Dendritic cell treated with granulocyte-macrophage colony-stimulating factor and Interleukin-4, amounts not matched to agents 40 ng/mL and 50 ng/mL, for 4 days (primary cell): ENCODE data around the gene DUSP16.

Experiments
- H3K27ac Mint-ChIP-seq: one replicate; pipeline ENCODE4 v1.8.0; 2022; ENCODE audit warnings: mild to moderate bottlenecking, mixed read lengths
- H3K27me3 Mint-ChIP-seq: one replicate; pipeline ENCODE4 v1.8.0; 2022; ENCODE audit warnings: mild to moderate bottlenecking, mixed read lengths
- H3K36me3 Mint-ChIP-seq: one replicate; pipeline ENCODE4 v1.8.0; 2022; ENCODE audit warnings: low read depth, mixed read lengths
- H3K4me1 Mint-ChIP-seq: one replicate; pipeline ENCODE4 v1.8.0; 2022; ENCODE audit warnings: low read depth, mixed read lengths
- H3K4me3 Mint-ChIP-seq: one replicate; pipeline ENCODE4 v1.8.0; 2022; ENCODE audit warnings: mild to moderate bottlenecking, moderate library complexity, mixed read lengths
- H3K9me3 Mint-ChIP-seq: one replicate; pipeline ENCODE4 v1.8.0; 2022; ENCODE audit warnings: mixed read lengths
- intact Hi-C: fragments of 100-400 bp; cut with micrococcal nuclease; formaldehyde crosslinking; loops from one replicate; pipeline ENCODE4 v1.15.0; 2022

DUSP16 gene

GRCh38 chr12:12498210-12498609 is 64.5 kb downstream of the DUSP16 start:
- intact Hi-C loops, result no loop called here
- H3K4me3 Mint-ChIP-seq, result no peak overlapping the region
- H3K27me3 Mint-ChIP-seq, result no peaks in the 10 kb centered on the region
- peaks cover 7% of the 10 kb centered on the region for H3K4me1 Mint-ChIP-seq
- H3K9me3 Mint-ChIP-seq, result no peaks in the 10 kb centered on the region
- no peaks in the 10 kb centered on the region for H3K36me3 Mint-ChIP-seq
- H3K27ac Mint-ChIP-seq, result no peak overlapping the region

DNA sequence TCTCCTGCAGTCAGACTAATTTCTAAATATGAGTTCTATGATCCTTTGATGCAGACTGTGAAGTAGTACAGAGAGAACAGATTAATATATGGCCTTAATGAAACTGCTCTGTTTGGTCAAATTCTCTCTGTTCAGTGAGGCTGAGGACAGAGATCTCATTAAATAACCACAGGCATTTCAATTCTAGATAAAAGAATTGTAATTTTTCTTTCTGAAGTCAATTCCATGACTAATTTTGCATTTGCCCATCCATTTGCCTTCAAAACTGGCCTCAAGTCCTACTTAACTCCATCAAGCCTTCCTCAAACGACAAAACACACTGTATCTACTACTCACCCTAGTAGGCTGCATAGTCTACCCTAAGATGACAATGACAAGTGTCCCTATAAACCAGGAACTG is 67.1 kb downstream of the DUSP16 start:
- H3K9me3 Mint-ChIP-seq, result no peaks in the 10 kb centered on the region
- H3K4me1 Mint-ChIP-seq, result no peaks in the 10 kb centered on the region
- intact Hi-C loops, result no loop called here
- H3K27ac Mint-ChIP-seq, result no peak overlapping the region
- no peak overlapping the region for H3K4me3 Mint-ChIP-seq
- H3K27me3 Mint-ChIP-seq, result no peaks in the 10 kb centered on the region
- no peaks in the 10 kb centered on the region for H3K36me3 Mint-ChIP-seq

DNA sequence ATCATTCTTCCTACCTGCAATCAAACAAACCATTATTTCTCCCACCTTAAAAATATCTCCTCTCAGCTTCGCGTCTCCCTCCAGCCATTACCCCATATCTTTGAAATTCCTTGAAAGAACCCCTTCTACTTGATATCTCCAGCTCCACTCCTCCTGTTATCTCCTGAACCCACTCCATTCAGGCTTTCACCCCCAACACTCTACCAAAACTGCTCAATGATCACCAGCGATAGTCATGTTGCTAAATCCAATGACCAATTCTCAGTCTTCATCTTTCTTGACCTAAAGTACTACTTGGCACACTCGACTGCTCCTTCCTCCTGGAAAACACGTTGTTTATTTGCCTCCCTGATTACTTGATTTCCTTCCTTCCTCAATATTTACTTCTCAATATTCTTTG is 70.1 kb downstream of the DUSP16 start:
- Mint-ChIP-seq H3K27ac (no peak overlapping the region), H3K4me3 (no peak overlapping the region), H3K27me3 (no peaks in the 10 kb centered on the region), H3K36me3 (peaks cover 6% of the 10 kb centered on the region), H3K9me3 (no peaks in the 10 kb centered on the region), H3K4me1 (no peaks in the 10 kb centered on the region)
- intact Hi-C loops, result no loop called here

GRCh38 chr12:12491606-12492005 is 71.1 kb downstream of the DUSP16 start:
- Mint-ChIP-seq H3K9me3 (no peaks in the 10 kb centered on the region), H3K27ac (no peak overlapping the region), H3K4me3 (no peak overlapping the region), H3K36me3 (peaks cover 6% of the 10 kb centered on the region), H3K27me3 (no peaks in the 10 kb centered on the region), H3K4me1 (no peaks in the 10 kb centered on the region)
- intact Hi-C loops, result no loop called here

DNA sequence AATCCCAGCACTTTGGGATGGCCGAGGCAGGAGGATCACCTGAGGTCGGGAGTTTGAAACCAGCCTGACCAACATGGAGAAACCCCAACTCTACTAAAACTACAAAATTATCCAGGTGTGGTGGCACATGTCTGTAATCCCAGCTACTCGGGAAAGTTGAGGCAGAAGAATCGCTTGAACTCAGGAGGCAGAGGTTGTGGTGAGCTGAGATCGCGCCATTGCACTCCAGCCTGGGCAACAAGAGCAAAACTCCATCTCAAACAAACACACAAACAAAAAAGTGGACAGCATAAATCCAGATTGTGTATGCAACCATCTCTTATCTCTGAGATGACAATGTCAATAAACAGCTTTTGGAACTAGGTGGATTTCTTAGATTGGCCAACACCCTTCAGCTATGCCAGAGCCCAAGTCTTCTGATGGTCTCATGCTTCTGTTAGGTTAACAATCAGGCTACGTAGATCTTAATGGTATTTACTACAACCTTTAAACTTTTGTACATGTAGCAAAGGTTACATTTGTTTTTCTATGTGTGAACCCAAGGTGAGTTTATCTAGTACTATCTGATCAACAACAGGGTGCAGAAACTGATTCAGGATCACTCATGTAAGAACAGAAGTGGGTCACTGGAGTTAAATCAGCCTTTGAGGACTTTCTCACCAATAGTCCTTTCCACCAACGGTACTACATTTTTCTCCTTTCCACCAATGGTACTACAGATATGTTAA is 73.7 kb downstream of the DUSP16 start:
- no peaks in the 10 kb centered on the region for H3K9me3 Mint-ChIP-seq
- intact Hi-C loops, result no loop called here
- no peaks in the 10 kb centered on the region for H3K27me3 Mint-ChIP-seq
- no peaks in the 10 kb centered on the region for H3K4me1 Mint-ChIP-seq
- no peak overlapping the region for H3K4me3 Mint-ChIP-seq
- H3K27ac Mint-ChIP-seq, result no peak overlapping the region
- peaks cover 31% of the 10 kb centered on the region for H3K36me3 Mint-ChIP-seq

DNA sequence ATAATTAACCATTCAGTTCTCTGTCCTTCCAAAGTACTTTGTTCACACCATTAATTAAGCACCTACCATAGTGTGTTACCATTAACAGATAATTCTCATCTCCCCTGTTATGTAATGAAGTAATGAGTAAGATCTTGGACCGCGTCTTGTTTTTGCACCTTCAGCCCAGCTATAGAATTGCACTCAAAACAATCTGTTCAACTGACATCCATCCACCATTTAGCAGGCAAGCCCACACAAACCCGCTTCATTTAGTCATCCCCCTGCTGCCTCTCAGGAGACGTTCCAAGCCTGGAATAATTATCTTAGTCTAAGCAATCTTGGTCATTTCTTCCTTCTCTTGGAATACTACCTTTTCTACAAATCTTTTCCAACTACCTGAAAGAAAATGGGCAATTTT is 74.4 kb downstream of the DUSP16 start:
- H3K4me3 Mint-ChIP-seq, result no peak overlapping the region
- intact Hi-C loops, result no loop called here
- no peaks in the 10 kb centered on the region for H3K9me3 Mint-ChIP-seq

GRCh38 chr12:12487490-12487889 is 75.2 kb downstream of the DUSP16 start:
- Mint-ChIP-seq H3K27ac (no peak overlapping the region), H3K36me3 (peaks cover 46% of the 10 kb centered on the region), H3K9me3 (no peaks in the 10 kb centered on the region), H3K27me3 (no peaks in the 10 kb centered on the region), H3K4me3 (no peak overlapping the region), H3K4me1 (peaks cover 12% of the 10 kb centered on the region)
- intact Hi-C loops, result no loop called here

More for the DNA sequence above, 74.4 kb downstream of the DUSP16 start:
- H3K27me3 Mint-ChIP-seq, result no peaks in the 10 kb centered on the region
- peaks cover 38% of the 10 kb centered on the region for H3K36me3 Mint-ChIP-seq
- H3K4me1 Mint-ChIP-seq, result peaks cover 4% of the 10 kb centered on the region
- H3K27ac Mint-ChIP-seq, result no peak overlapping the region

DNA sequence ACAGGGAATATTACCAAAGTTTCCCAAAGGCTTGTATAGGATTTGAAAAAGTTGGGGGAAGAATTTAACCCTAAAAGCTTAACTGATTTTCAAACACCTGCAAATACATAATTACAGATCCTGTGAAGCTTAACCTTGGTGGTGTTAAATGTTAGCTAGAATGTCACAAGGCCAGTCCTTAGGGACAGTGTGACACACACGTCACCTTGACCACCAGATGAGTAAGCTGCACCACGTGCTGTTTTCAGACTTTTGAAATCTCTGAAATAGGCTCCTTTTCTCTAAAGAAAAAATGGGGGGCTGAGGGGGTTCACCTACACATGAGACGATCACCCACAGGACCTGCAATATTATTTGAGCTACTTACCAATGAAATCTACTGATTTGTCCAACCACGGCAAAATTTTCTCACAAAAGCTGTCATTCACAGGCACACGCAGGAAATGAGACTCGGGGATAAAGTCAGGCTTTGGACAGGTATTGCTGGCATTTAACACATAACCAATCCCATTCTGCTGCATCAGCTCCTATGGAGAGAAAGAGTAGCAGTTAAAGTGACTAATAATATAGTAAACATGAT is 75.9 kb downstream of the DUSP16 start:
- Mint-ChIP-seq H3K36me3 (peaks cover 53% of the 10 kb centered on the region), H3K4me1 (peaks cover 16% of the 10 kb centered on the region), H3K27me3 (no peaks in the 10 kb centered on the region), H3K4me3 (no peak overlapping the region), H3K27ac (no peak overlapping the region), H3K9me3 (no peaks in the 10 kb centered on the region)
- intact Hi-C loops, result no loop called here

DNA sequence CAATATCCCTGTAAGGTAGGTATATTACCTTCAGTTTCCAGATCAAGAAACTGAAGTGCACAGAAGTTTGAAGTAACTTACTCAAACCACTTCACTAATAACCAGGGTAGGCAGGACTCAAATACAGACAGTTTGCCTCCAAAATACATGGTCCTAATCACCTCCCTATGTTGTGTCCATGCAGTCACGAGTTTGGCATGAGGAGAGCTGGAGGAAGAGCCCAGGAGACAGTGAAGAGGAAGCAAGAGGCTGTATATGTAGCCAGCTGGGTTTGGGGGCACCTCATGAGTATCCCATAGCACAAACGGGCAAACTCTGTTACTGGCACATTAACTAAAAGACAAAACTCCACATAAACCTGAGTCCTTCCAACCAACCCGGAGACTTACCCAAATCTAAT is 79.2 kb downstream of the DUSP16 start:
- intact Hi-C loops, result no loop called here
- Mint-ChIP-seq H3K4me1 (peaks cover 16% of the 10 kb centered on the region), H3K9me3 (no peaks in the 10 kb centered on the region), H3K4me3 (no peak overlapping the region), H3K27me3 (no peaks in the 10 kb centered on the region), H3K36me3 (peaks cover 76% of the 10 kb centered on the region), H3K27ac (no peak overlapping the region)

- peaks cover 16% of the 10 kb centered on the region for H3K4me1 Mint-ChIP-seq
- H3K4me3 Mint-ChIP-seq, result no peak overlapping the region
- H3K27me3 Mint-ChIP-seq, result no peaks in the 10 kb centered on the region
- H3K27ac Mint-ChIP-seq, result no peak overlapping the region
- H3K36me3 Mint-ChIP-seq, result peaks cover 78% of the 10 kb centered on the region
- H3K9me3 Mint-ChIP-seq, result no peaks in the 10 kb centered on the region
- intact Hi-C loops, result no loop called here
These were observed 79.7 kb downstream of the DUSP16 start for GRCh38 chr12:12482959-12483358.

GRCh38 chr12:12482150-12482761 is 80.4 kb downstream of the DUSP16 start:
- H3K27ac Mint-ChIP-seq, result no peak overlapping the region
- no peaks in the 10 kb centered on the region for H3K9me3 Mint-ChIP-seq
- no peak overlapping the region for H3K4me3 Mint-ChIP-seq
- intact Hi-C loops, result no loop called here
- peaks cover 16% of the 10 kb centered on the region for H3K4me1 Mint-ChIP-seq
- H3K36me3 Mint-ChIP-seq, result peaks cover 85% of the 10 kb centered on the region
- H3K27me3 Mint-ChIP-seq, result no peaks in the 10 kb centered on the region

GRCh38 chr12:12481631-12482030 is 81.0 kb downstream of the DUSP16 start:
- Mint-ChIP-seq H3K4me3 (no peak overlapping the region), H3K4me1 (peaks cover 16% of the 10 kb centered on the region), H3K27me3 (no peaks in the 10 kb centered on the region), H3K9me3 (no peaks in the 10 kb centered on the region), H3K36me3 (peaks cover 92% of the 10 kb centered on the region), H3K27ac (no peak overlapping the region)
- intact Hi-C loops, result no loop called here

DNA sequence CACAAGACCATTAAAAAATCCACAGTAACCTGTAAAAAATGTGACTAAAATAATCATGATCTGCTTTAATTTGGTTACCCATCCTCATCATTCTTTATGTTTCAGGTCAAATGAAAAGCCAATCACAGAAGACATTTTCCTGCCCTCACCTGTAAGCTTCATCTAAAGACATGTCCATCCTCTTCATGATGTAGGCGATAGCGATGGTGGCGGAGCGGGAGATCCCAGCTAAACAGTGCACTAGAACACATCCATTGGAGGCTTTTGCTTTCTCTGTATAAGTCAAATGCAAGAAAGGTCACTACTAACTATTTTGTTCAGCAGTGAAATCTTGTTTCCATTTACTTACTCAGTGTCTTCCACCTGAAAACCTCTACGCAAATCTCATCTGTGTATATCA is 82.6 kb downstream of the DUSP16 start:
- Mint-ChIP-seq H3K4me1 (peaks cover 22% of the 10 kb centered on the region), H3K27me3 (no peaks in the 10 kb centered on the region), H3K27ac (no peak overlapping the region), H3K36me3 (peaks cover 92% of the 10 kb centered on the region), H3K4me3 (no peak overlapping the region), H3K9me3 (no peaks in the 10 kb centered on the region)
- intact Hi-C loops, result no loop called here

DNA sequence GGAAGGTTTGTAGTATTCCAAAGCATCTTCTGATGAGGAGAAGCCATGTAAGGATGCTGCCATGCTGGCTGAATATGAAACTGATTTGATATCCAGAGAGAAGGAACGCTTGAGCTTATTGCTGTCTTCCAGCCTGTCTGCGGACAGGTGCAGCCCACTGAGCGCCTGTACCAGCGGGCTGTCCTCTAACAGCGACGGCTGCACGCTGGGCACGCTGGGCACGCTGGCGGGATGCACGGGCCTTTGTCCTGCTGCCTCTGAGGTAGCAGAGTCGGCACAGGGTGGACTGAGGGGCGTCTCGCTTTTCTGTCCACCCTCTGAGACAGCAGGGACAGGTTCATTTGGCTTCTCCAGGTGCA is 85.2 kb downstream of the DUSP16 start:
- Mint-ChIP-seq H3K4me1 (peaks cover 28% of the 10 kb centered on the region), H3K9me3 (no peaks in the 10 kb centered on the region), H3K27me3 (no peaks in the 10 kb centered on the region), H3K4me3 (no peak overlapping the region), H3K27ac (no peak overlapping the region), H3K36me3 (peaks cover 89% of the 10 kb centered on the region)
- intact Hi-C loops, result no loop called here
